K562 (cell line): ENCODE results near the gene SMAP2.
A peak's percentile ranks its signal among the peaks of the same experiment; 100 is the strongest.

Experiments
- BRCA1 ChIP-seq, 2 experiments: fragments of 450-650 bp in 1 of 2; sonication (generic) in 1 of 2; formaldehyde crosslinking in 1 of 2; IDR thresholded peaks; 2 replicates each; pipeline versions ENCODE4 v1.5.0 to v1.6.1; 2017 to 2020; ENCODE audit warnings: mild to moderate bottlenecking in 1 of 2, missing genetic modification reagents in 1 of 2
- CTCF ChIP-seq, 3 experiments: IDR thresholded peaks in 2 of 3; conservative IDR thresholded peaks in 1 of 3; 2 replicates each; pipeline ENCODE4 v1.5.1; 2011 to 2012; ENCODE audit warnings: low read length in 3 of 3, mild to moderate bottlenecking in 3 of 3, control low read depth in 2 of 3, improper control_type of control experiment in 1 of 3, inconsistent platforms in 1 of 3, low read depth in 1 of 3, mixed read lengths in 1 of 3, moderate library complexity in 1 of 3; ENCODE audit not compliant: insufficient read depth in 2 of 3
- EP300 ChIP-seq: IDR thresholded peaks from 2 replicates; pipeline ENCODE4 v1.6.1; 2012; ENCODE audit warnings: low read length, improper control_type of control experiment
- ETS2 ChIP-seq: IDR thresholded peaks from 2 replicates; pipeline ENCODE4 v1.6.1; 2016; ENCODE audit warnings: borderline replicate concordance, missing genetic modification characterization, mild to moderate bottlenecking, moderate library complexity, missing compliant biosample characterization; ENCODE audit not compliant: poor library complexity, severe bottlenecking
- HNRNPLL ChIP-seq: fragments of 200-400 bp; formaldehyde crosslinking; IDR thresholded peaks from 2 replicates; pipeline ENCODE4 v1.6.1; 2017; ENCODE audit warnings: low read length, low read depth, mild to moderate bottlenecking; ENCODE audit not compliant: poor library complexity, severe bottlenecking
- POLR2A ChIP-seq: fragments of 450-650 bp; conservative IDR thresholded peaks from 2 replicates; pipeline ENCODE4 v1.6.1; 2016
- SAFB2 ChIP-seq: fragments of 200-400 bp; formaldehyde crosslinking; IDR thresholded peaks from 2 replicates; pipeline ENCODE4 v1.6.1; 2018; ENCODE audit warnings: borderline replicate concordance, low read length, low read depth, moderate library complexity; ENCODE audit not compliant: severe bottlenecking
- TAF1 ChIP-seq: IDR thresholded peaks from 2 replicates; pipeline ENCODE4 v1.6.1; 2011; ENCODE audit warnings: mild to moderate bottlenecking, low read length, moderate library complexity; ENCODE audit not compliant: insufficient read depth, control insufficient read depth, severe bottlenecking; ENCODE audit errors: extremely low read depth
- TEAD4 ChIP-seq, 2 experiments: sonication (generic) in 1 of 2; formaldehyde crosslinking in 1 of 2; IDR thresholded peaks; 2 replicates each; pipeline versions ENCODE4 v1.6.1 to v1.8.0; 2012 to 2022; ENCODE audit warnings: borderline replicate concordance in 1 of 2, inconsistent platforms in 1 of 2, low read length in 1 of 2, mild to moderate bottlenecking in 1 of 2, missing genetic modification reagents in 1 of 2
- ZBTB2 ChIP-seq: fragments of 450-650 bp; IDR thresholded peaks from 2 replicates; pipeline ENCODE4 v1.6.1; 2016; ENCODE audit warnings: antibody characterized with exemption
- ZNF354B ChIP-seq: fragments of 250-450 bp; sonication (Bioruptor Pico); IDR thresholded peaks from 2 replicates; pipeline ENCODE4 v1.4.0; 2020

GRCh38 chr1:40404670-40405462, 31.3 kb downstream of the SMAP2 start:
- no peak for TF ChIP-seq ETS2 (tag)
- no peak for TF ChIP-seq POLR2A
- no peak for TF ChIP-seq HNRNPLL
- no peak for TF ChIP-seq EP300
- peak; percentile 56 to 92 (median 75); a peak in 5 of 6 replicates for TF ChIP-seq CTCF (IDR thresholded peaks at IDR 0.05 in 2 of 3, conservative IDR thresholded peaks at IDR 0.05 in 1 of 3; ENCODE audit: insufficient read depth in 2 of 3, low read depth in 1 of 3, low read length in 3 of 3)
- TF ChIP-seq SAFB2: no peak
- no peak for TF ChIP-seq ZBTB2
- no peak for TF ChIP-seq TAF1
- TF ChIP-seq ZNF354B (CRISPR knock-in tag): no peak
- TF ChIP-seq BRCA1 (IDR thresholded peaks at IDR 0.05): no peak
- TF ChIP-seq BRCA1 (CRISPR knock-in tag; IDR thresholded peaks at IDR 0.05): no peak
- no peak; the same call in 1 of the 2 replicates for TF ChIP-seq TEAD4 (IDR thresholded peaks at IDR 0.05; ENCODE audit: low read length)
- TF ChIP-seq TEAD4 (CRISPR knock-in tag; IDR thresholded peaks at IDR 0.05; ENCODE audit: borderline replicate concordance): no peak
